PC-3 (cell line): ENCODE results near the gene TMEM219.

Experiments used
- CTCF ChIP-seq: fragments of 300-600 bp; sonication (generic); conservative IDR thresholded peaks from 2 replicates; pipeline ENCODE4 v1.5.1; 2017; ENCODE audit warnings: antibody characterized with exemption, low read depth, mild to moderate bottlenecking, low read length
- EZH2 ChIP-seq: fragments of 300-600 bp; sonication (generic); IDR thresholded peaks from one replicate; pipeline ENCODE4 v1.6.1; 2017; ENCODE audit warnings: antibody characterized with exemption, mild to moderate bottlenecking, low read length; ENCODE audit not compliant: unreplicated experiment
- EZH2phosphoT487 ChIP-seq: fragments of 300-600 bp; sonication (generic); IDR thresholded peaks from 2 replicates; pipeline ENCODE4 v1.6.1; 2018; ENCODE audit warnings: mild to moderate bottlenecking, antibody characterized with exemption, low read length, borderline replicate concordance

GRCh38 chr16:29961127-29961478 lies 776 bp upstream of the TMEM219 start:
- TF ChIP-seq CTCF (no peak), EZH2phosphoT487 (no peak), EZH2 (no peak)
